K562 (cell line): ENCODE results near the gene RELA.

Experiments
- BRCA1 ChIP-seq, 2 experiments: fragments of 450-650 bp in 1 of 2; sonication (generic) in 1 of 2; formaldehyde crosslinking in 1 of 2; IDR thresholded peaks; 2 replicates each; pipeline versions ENCODE4 v1.5.0 to v1.6.1; 2017 to 2020; ENCODE audit warnings: mild to moderate bottlenecking in 1 of 2, missing genetic modification reagents in 1 of 2
- ELK1 ChIP-seq: sonication (generic); formaldehyde crosslinking; IDR thresholded peaks from 2 replicates; pipeline ENCODE4 v1.8.1; 2022; ENCODE audit warnings: missing genetic modification reagents
- FOS ChIP-seq: IDR thresholded peaks from 3 replicates; pipeline ENCODE4 v1.6.1; 2011; ENCODE audit not compliant: insufficient read length; ENCODE audit errors: extremely low read depth
- FOXK2 ChIP-seq, 2 experiments: fragments of 450-650 bp; IDR thresholded peaks in 1 of 2; conservative IDR thresholded peaks in 1 of 2; 2 replicates each; pipeline ENCODE4 v1.6.1; 2016; ENCODE audit warnings: low read depth in 2 of 2, mild to moderate bottlenecking in 1 of 2
- FOXM1 ChIP-seq, 2 experiments: fragments of 450-650 bp in 1 of 2; sonication (generic) in 1 of 2; formaldehyde crosslinking in 1 of 2; IDR thresholded peaks; 2 replicates each; pipeline versions ENCODE4 v1.6.1 to v1.9.0; 2017 to 2022; ENCODE audit warnings: low read depth in 2 of 2, mild to moderate bottlenecking in 2 of 2, missing genetic modification reagents in 1 of 2, moderate library complexity in 1 of 2
- HDAC2 ChIP-seq: fragments of 450-650 bp; IDR thresholded peaks from 2 replicates; pipeline ENCODE4 v1.6.1; 2016; ENCODE audit warnings: mild to moderate bottlenecking
- NFIX ChIP-seq: fragments of 250-450 bp; sonication (Bioruptor Pico); IDR thresholded peaks from 2 replicates; pipeline ENCODE4 v1.4.0; 2020; ENCODE audit warnings: low read depth, mild to moderate bottlenecking, moderate library complexity
- NONO ChIP-seq, 2 experiments: fragments of 200-400 bp in 1 of 2; fragments of 450-650 bp in 1 of 2; formaldehyde crosslinking in 1 of 2; IDR thresholded peaks; 2 replicates each; pipeline ENCODE4 v1.6.1; 2017; ENCODE audit warnings: low read depth in 2 of 2, mild to moderate bottlenecking in 2 of 2, moderate library complexity in 2 of 2, low read length in 1 of 2
- NR3C1 ChIP-seq: sonication (generic); formaldehyde crosslinking; IDR thresholded peaks from 2 replicates; pipeline ENCODE4 v1.8.1; 2022; ENCODE audit warnings: missing genetic modification reagents
- PML ChIP-seq: IDR thresholded peaks from 2 replicates; pipeline ENCODE4 v1.6.1; 2012; ENCODE audit warnings: low read length, inconsistent platforms
- POLR2AphosphoS2 ChIP-seq: IDR thresholded peaks from 2 replicates; pipeline ENCODE4 v1.6.1; 2012; ENCODE audit warnings: low read length, improper control_type of control experiment
- TF ChIP-seq, protein P1 (sequence below), 3 experiments: IDR thresholded peaks in 2 of 3; conservative IDR thresholded peaks in 1 of 3; 2 replicates each; pipeline ENCODE4 v1.5.1; 2011 to 2012; ENCODE audit warnings: low read length in 3 of 3, mild to moderate bottlenecking in 3 of 3, control low read depth in 2 of 3, improper control_type of control experiment in 1 of 3, inconsistent platforms in 1 of 3, low read depth in 1 of 3, mixed read lengths in 1 of 3, moderate library complexity in 1 of 3; ENCODE audit not compliant: insufficient read depth in 2 of 3

- TF ChIP-seq FOXK2 (conservative IDR thresholded peaks at IDR 0.05 in 1 of 2, IDR thresholded peaks at IDR 0.05 in 1 of 2; ENCODE audit: low read depth in 2 of 2): no peak
- no peak for TF ChIP-seq FOXM1 (IDR thresholded peaks at IDR 0.05; ENCODE audit: low read depth)
- TF ChIP-seq FOXM1 (CRISPR knock-in tag; IDR thresholded peaks at IDR 0.05; ENCODE audit: low read depth): no peak
- TF ChIP-seq NR3C1 (CRISPR knock-in tag): no peak
- no peak for TF ChIP-seq NFIX (CRISPR knock-in tag)
- TF ChIP-seq, protein P1, sequence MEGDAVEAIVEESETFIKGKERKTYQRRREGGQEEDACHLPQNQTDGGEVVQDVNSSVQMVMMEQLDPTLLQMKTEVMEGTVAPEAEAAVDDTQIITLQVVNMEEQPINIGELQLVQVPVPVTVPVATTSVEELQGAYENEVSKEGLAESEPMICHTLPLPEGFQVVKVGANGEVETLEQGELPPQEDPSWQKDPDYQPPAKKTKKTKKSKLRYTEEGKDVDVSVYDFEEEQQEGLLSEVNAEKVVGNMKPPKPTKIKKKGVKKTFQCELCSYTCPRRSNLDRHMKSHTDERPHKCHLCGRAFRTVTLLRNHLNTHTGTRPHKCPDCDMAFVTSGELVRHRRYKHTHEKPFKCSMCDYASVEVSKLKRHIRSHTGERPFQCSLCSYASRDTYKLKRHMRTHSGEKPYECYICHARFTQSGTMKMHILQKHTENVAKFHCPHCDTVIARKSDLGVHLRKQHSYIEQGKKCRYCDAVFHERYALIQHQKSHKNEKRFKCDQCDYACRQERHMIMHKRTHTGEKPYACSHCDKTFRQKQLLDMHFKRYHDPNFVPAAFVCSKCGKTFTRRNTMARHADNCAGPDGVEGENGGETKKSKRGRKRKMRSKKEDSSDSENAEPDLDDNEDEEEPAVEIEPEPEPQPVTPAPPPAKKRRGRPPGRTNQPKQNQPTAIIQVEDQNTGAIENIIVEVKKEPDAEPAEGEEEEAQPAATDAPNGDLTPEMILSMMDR (IDR thresholded peaks at IDR 0.05 in 2 of 3, conservative IDR thresholded peaks at IDR 0.05 in 1 of 3; ENCODE audit: insufficient read depth in 2 of 3, low read depth in 1 of 3, low read length in 3 of 3): no peak
- TF ChIP-seq FOS: no peak
- no peak for TF ChIP-seq NONO (IDR thresholded peaks at IDR 0.05; ENCODE audit: low read depth in 2 of 2, low read length in 1 of 2)
- no peak for TF ChIP-seq PML
- no peak for TF ChIP-seq HDAC2
- TF ChIP-seq POLR2AphosphoS2: no peak
- no peak for TF ChIP-seq BRCA1 (IDR thresholded peaks at IDR 0.05)
- no peak for TF ChIP-seq BRCA1 (CRISPR knock-in tag; IDR thresholded peaks at IDR 0.05)
- TF ChIP-seq ELK1 (CRISPR knock-in tag): no peak
These were observed 50.0 kb downstream of the RELA start for GRCh38 chr11:65612691-65613090.
